Measurements from ENCODE around the gene KHDC4.

GRCh38 chr1:155884031-155884960, 49.9 kb downstream of the KHDC4 start:
- TF ChIP-seq CTCF (IDR thresholded peaks at IDR 0.05) = no peak
- TF ChIP-seq POLR2AphosphoS5 (IDR thresholded peaks at IDR 0.05; ENCODE audit: insufficient read depth in 1 of 2, low read depth in 1 of 2) = no peak

All from vagina (tissue), 2 donors.